CD1c-positive myeloid dendritic cell (primary cell): ENCODE measurements around the gene AHCY.
"Not testable (repeated sequence)": the region's sequence is repeated elsewhere in the genome, so short reads cannot be mapped to it uniquely, and the experiment has no call there.

ENCODE experiments used
- DNase-seq: peaks from one replicate; pipeline ENCODE4 v3.0.0-alpha.2; 2016; ENCODE audit errors: extremely low spot score

AHCY gene

GRCh38 chr20:34322267-34323105 lies 19.3 kb upstream of the AHCY start:
- DNase-seq: no peak

DNA sequence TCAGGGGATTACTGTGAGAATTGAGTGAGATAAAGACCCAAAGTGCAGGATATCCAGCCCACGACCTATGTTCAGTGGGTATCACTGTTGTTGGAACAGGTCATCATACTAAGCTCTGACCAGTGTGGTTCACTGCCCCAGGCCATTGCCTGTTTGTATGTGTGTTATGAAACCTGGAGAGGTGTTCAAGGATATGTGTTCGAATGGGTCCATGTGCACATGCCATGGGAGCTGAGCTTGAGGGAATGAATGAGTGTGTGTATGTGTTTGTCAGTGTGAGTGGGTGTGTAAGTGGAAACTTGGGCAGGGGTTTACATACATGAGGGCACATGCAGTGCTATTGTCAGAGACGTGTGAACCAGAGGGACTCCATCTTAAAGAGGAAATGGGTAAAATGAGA lies 17.7 kb upstream of the AHCY start:
- no peak for DNase-seq

DNA sequence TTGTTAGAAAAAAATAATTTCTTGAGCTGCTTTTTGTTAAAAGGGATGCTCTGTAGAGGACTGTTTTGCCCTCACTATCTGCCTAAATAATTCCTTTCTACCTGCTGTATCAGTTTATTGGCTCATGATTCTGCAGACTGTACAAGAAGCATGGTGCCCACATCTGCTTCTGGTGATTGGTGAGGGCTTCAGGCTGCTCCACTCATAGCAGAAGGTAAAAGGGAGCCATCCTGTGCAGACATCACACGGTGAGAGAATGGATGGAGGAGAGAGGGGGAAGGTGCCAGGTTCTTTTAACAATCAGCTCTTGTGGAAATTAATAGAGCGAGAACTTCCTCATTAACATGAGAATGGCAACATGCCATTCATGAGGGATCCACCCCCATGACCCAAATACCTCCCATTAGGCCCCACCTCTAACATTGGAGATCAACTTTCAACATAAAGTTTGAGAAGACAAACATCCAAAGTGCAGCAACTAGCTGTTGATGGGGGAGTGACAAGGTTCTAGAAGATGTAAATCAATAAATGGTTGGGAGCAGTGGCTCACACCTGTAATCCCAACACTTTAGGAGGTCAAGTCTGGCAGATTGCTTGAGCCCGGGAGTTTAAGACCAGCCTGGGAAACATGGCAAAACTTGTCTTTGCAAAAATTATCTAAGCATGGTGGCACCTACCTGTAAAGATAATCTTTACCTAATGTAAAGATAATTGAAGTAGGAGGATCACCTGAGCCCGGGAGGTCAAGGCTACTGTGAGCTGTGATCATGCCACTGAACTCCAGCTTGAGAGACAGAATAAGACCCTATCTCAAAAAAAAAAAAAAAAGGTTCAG lies 15.7 kb upstream of the AHCY start:
- DNase-seq: no peak

DNA sequence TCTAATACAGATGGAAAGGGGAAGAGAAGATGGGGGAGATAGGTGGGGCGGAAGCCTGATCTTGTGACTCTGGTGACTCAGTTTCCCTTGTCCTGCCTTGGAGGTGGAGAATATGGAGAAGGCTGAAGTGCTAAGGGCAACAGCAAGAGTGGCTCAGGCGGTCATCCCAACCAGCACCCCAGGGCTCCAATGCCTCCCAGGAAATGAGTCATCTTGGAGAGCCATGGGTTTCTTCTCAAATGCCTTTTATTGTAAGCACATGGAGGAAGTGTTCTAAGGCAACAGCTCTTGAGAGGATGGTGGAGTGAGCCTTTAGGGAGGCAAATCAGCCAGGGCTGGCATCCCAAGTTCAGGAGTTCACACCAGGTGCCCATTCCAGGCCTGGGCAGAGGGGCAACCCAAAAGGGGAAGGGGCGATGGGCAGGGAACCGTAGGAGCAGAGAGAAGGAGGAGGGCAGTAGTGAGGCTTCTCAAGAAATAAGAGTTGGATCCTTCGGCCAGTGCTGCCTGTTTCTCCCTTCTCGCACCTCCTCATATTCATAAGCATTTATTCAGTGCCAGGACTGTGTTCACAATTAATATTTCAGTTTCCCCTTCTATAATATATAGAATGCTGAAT lies 13.2 kb upstream of the AHCY start:
- DNase-seq: peak; percentile 21

GRCh38 chr20:34315236-34315635 lies 12.1 kb upstream of the AHCY start:
- no peak for DNase-seq

DNA sequence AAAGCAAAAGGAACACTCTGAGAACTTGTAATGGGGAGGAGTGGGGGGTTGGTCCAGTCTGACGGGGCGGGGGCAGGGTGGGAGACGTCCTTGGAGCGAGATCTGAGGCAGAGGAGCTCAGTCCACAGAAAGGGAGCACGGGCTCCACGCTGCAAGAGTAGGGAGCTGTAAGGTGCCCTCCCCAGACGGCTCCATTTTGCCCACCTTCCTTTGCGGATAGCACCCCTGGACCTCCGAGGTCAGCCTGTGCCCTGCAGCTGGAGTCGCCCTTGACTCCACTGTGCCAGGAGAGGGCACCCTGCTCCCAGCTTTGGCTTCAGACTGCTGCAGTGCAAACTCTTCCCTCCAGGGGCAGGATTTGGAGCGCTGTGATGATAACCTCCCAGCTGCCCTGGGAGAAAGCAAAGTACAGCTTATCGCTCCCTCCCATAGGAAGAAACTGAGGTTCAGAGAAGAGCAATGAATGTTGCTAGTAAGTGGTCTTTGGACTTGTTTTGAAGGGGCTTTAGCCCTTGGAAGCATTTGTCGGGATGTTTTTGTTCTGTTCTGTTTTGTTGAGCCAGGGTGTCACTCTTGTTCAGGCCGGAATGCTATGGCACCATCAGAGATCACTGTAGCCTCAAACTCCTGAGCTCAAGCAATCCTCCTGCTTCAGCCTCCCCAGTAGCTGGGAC lies 9.5 kb upstream of the AHCY start:
- DNase-seq: peak; percentile 93

- no peak for DNase-seq
Measured at GRCh38 chr20:34312024-34312460, 8.9 kb upstream of the AHCY start.

DNA sequence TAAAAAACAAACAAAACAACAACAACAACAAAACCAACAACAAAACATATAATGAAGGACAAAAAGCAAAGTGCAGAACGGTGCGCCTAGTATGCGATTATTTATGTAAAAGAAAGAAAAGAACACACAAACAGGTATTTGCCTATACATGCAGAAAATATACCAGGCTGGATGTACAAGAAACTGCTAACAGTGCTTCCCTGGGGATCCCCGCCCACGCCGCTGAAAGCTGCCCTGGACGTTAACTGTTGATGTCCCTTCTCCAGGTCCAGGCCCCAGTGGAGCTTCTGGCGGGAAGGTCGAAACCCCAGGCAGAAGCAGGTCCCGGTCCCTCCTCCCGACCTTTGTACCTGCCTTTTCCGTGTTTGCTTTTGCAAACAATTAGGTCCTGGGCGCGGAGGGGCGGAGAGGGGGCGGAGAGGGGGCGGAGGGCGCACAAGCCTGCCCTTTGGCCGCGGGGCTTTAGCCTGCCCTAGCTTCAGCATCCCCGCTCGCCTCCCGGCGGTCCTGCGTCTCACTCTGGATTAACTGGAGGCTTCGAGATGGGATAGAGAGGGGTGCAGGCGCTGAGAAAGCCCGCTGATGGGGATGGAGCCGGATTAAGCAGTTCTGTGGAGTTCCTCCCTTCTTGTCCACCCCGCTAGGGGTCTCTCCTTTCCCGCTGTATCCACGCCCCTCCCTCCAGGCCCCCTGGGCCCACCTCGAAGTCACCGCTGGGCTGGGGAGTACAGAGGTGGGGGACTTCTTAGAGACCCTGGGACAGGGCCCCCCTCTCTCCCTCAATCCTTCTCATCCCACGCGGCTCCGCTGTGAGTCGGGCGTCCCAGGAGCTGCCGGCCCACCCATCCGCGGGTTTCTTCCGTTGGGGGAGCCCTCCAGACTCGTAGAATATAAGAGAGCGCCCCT lies 8.2 kb upstream of the AHCY start:
- DNase-seq: peak; percentile 10

DNA sequence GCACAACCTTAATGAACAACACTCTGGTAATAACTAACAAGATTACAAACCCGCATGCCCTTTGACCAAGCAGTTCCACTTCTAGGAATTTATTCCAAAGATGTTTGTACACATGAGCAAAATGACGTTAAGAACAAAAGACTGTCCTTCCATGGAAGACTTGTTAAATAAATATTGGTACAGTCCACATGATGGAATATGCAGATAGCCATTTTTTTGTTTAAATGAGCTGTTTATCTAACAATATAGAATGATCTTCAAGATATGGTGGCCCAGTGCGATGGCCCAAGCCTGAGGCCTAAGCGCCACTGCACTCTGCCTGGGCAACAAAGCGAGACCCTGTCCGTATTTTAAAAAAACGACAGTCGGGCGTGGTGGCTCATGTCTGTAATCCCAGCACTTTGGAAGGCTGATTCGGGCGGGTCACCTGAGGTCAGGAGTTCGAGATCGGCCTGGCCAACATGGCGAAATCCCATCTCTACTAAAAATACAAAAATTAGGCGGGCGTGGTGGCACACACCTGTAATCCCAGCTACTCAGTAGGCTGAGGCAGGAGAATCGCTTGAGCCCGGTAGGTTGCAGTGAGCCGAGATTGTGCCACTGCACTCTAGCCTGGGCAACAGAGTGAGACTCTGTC lies 7.4 kb upstream of the AHCY start:
- DNase-seq: no peak

DNA sequence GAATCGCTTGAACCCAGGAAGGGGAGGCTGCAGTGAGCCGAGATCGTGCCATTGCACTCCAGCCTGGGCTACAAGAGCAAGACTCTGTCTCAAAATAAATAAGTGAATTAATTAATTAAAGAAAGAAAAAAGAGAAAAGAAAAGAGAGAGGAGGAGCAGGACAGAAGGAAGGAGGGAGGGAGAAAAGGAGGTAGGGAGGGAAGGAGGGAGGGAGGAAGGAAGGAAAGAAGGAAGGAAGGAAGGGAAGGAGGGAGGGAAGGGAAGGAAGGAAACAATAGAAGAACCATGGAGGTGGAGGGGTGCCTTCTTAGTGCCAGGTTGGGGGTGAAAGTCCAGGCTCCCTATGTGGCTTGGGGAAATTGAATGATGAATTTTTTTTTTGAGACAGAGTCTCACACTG lies 6.5 kb upstream of the AHCY start:
- DNase-seq: no peak

GRCh38 chr20:34305333-34306230 lies 2.4 kb upstream of the AHCY start:
- no peak for DNase-seq

DNA sequence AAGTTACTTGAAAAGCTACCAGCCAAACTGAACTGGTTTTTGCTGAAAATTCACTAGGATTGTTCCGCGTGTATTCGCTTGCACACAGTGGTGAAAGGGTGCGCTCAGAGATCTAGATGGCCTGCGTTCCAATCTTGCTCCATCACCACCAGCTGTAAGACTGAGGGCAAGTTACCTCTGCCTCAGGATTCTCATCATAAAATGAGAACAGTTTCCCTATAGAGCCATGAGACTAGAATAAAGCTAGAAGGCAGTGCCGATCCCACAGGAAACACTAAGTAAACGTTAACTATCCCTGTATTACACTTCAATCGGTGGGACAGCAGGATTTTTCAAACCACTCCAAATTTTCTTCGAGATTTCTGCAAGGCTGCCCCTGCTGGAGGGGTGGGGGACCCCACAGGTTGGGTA lies 838 bp downstream of the AHCY start:
- DNase-seq: no peak

DNA sequence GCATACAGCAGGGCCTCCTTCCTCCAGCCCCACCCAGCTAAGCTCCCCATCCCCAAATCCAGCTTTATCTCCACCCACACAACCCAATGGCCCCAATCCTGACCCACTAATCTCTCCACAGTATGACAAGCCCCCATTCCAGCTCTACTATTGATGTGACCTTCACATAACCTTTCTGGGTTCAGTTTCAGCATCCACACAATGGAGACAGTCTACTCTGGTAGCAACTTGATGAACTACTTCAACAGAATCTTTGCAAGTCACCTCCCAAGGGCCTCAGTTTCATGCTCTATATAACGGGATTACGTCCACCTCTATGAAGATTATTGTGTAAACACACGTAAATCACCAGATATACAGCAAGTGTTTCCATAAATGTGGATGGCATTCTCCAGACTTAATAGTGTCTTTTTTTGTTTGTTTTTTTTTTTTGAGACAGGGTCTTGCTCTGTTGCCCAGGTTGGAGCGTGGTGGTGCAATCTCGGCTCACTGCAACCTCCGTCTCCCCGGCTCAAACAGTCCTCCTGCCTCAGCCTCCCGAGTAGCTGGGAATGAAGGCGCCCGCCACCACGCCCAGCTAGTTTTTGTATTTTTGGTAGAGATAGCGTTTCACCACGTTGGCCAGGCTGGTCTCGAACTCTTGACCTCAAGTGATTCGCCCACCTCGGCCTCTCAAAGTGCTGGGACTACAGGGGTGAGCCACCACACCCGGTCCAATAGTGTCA lies 1.4 kb downstream of the AHCY start:
- no peak for DNase-seq

DNA sequence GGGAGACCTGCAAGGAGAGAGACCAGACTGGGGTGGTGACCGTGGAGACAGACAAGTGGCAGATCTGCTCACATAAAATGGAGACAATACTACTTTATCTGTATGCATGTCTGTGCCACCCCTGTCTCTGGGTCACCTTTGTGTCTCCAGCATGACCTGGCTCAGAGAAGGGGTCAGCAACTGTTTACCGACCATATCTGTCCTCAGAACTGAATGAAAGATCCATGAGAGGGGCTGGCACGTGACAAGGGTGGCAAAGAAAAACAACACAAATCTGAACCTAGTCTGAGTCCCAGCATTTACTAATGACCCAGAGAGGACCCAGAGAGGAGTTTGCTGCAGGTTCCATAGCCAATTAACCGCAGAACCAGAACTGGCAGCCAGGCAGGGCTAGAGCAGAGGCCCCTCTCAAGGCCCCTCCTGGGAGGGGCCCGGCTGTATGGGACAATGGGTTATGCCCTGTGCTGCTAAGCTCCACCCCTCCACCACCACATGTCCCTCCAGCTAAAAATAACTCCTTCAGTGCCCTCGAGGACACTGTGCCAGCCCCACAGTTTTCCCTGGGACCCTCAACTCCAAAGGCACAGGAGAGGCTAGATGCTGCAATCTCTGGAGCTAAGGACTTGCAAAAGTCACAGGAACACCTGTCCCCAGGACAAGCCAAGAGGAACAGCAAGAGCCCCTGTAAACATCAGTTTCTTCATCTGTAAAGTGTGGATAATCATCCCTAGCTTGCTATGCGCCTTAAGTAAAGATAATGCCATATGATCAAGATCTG lies 2.2 kb downstream of the AHCY start:
- DNase-seq: no peak

DNA sequence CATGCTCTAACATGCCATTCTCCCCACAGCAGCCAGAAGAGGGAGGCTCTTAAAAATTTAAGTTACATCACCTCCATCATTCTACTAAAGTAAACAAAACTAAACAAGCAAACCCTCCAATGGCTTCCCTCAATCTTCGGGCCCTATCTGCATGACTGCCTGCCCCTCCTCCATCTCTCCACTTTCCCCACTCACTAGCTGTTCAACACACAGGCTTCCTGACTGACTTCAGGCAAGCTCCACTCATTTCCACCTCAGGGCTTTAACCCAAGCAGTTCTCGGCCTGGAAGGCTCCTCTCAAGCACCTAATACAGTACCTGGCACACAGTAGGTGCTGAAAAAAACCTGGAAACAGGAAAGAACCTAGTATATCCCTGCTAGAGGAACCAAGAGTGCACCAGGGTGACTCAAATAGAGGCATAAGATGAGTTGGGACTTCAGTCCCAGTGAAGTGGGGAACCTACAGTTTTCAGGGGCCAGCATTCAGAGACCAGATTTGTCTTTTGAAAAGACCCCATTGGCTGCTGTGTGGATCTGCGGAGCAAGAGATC lies 2.8 kb downstream of the AHCY start:
- DNase-seq: no peak

DNA sequence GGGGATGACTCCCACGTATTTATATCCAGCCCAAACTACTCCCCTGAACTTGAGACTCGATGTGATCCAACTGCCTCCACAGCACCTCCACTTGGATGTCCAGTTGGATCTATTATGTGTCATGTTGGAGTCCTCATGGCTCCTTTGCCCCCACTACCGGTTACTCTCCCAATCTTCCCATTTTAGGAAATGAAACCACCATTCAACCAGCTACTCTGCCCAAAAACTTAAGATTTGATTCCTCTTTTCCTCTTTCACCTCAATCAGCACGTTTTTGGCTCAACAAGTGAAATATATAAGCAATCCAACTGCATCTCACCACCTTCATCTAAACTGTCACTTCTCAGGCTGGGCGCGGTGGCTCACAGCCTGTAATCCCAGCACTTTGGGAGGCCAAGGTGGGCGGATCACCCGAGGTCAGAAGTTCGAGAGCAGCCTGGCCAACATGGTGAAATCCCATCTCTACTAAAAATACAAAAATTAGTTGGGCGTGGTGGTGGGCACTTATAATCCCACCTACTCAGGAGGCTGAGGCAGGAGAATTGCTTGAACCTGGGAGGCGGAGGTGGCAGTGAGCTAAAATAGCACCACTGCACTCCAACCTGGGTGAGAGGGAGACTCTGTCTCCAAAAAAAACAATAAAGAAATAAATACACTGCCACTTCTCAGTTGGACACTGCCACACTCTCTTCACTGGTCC lies 3.4 kb downstream of the AHCY start:
- DNase-seq: peak; percentile 73

GRCh38 chr20:34298294-34298784 lies 4.8 kb downstream of the AHCY start:
- DNase-seq: not testable (repeated sequence)
